Right atrium auricular region (tissue), 2 donors: ENCODE measurements around the gene IBA57. TPM values are rescaled to one million over a fixed set of nuclear protein-coding genes. Genes with fewer than 3 reads are reported as not detected.

ENCODE experiments used
- DNase-seq: peaks from one replicate; pipeline ENCODE4 v3.0.0-alpha.2; 2019; ENCODE audit warnings: low spot score
- H3K27ac ChIP-seq, 2 donors: fragments of 200-600 bp; sonication (generic); 1 replicate in 1 of 2; 2 replicates in 1 of 2; pipeline ENCODE4 v1.5.1; 2016 to 2019
- H3K27me3 ChIP-seq, 2 donors: fragments of 200-600 bp; sonication (generic); one replicate each; pipeline versions ENCODE4 v1.5.1 to v1.6.0; 2017 to 2019
- H3K36me3 ChIP-seq: fragments of 200-600 bp; sonication (generic); one replicate; pipeline ENCODE4 v1.5.1; 2016
- H3K4me1 ChIP-seq, 2 donors: fragments of 200-600 bp; sonication (generic); one replicate each; pipeline versions ENCODE4 v1.5.1 to v1.6.0; 2017 to 2019
- H3K4me3 ChIP-seq, 2 donors: fragments of 200-600 bp; sonication (generic); 1 replicate in 1 of 2; 2 replicates in 1 of 2; pipeline ENCODE4 v1.5.1; 2017 to 2019; ENCODE audit warnings: mild to moderate bottlenecking in 1 of 2, moderate library complexity in 1 of 2
- H3K9me3 ChIP-seq, 2 donors: fragments of 200-600 bp; sonication (generic); one replicate each; pipeline ENCODE4 v1.5.1; 2019
- CTCF ChIP-seq, 2 donors: fragments of 200-600 bp; sonication (generic); IDR thresholded peaks; one replicate each; pipeline ENCODE4 v1.5.1; 2019; ENCODE audit warnings: antibody characterized with exemption in 2 of 2
- total RNA-seq, 2 donors: library from RNA; depleted of rRNA; stranded (reverse); fragments of >200 nt; gene quantifications; one replicate each; pipeline ENCODE4 v1.1.0, GENCODE V29; 2016

The IBA57 gene
- total RNA-seq, 2 donors from 2014 or later: 6.7 to 7.1 TPM

- Histone ChIP-seq H3K4me1 (peaks cover 0 to 58% of the 10 kb centered on the region in 2 donors), H3K36me3 (peaks cover 45% of the 10 kb centered on the region), H3K9me3 (no peaks in the 10 kb centered on the region), H3K4me3 (peak overlapping the region in 1 of 2 donors; percentile 49), H3K27ac (peak overlapping the region; percentile 50 to 85), H3K27me3 (no peaks in the 10 kb centered on the region)
- no peak for TF ChIP-seq CTCF (IDR thresholded peaks at IDR 0.05)
- peak; percentile 53 for DNase-seq
Measured at GRCh38 chr1:228213917-228214808, 48.6 kb downstream of the IBA57 start.

GRCh38 chr1:228214921-228215662 is 49.5 kb downstream of the IBA57 start:
- Histone ChIP-seq H3K4me1 (peaks cover 0 to 61% of the 10 kb centered on the region in 2 donors), H3K27ac (peak overlapping the region; percentile 50 to 85), H3K4me3 (no peak overlapping the region), H3K36me3 (peaks cover 54% of the 10 kb centered on the region), H3K27me3 (no peaks in the 10 kb centered on the region), H3K9me3 (no peaks in the 10 kb centered on the region)
- peak; percentile 50 for DNase-seq
- TF ChIP-seq CTCF (IDR thresholded peaks at IDR 0.05): no peak

GRCh38 chr1:228215663-228216116 is 50.1 kb downstream of the IBA57 start:
- Histone ChIP-seq H3K27ac (peak overlapping the region; percentile 50 to 85), H3K9me3 (no peaks in the 10 kb centered on the region), H3K4me3 (no peak overlapping the region), H3K27me3 (no peaks in the 10 kb centered on the region), H3K36me3 (peaks cover 60% of the 10 kb centered on the region), H3K4me1 (peaks cover 0 to 57% of the 10 kb centered on the region in 2 donors)
- no peak for TF ChIP-seq CTCF (IDR thresholded peaks at IDR 0.05)
- peak; percentile 53 for DNase-seq

GRCh38 chr1:228216371-228217320 is 51.0 kb downstream of the IBA57 start:
- H3K4me1 ChIP-seq: peaks cover 0 to 47% of the 10 kb centered on the region in 2 donors
- H3K27ac ChIP-seq: peak overlapping the region; percentile 50 to 85
- H3K4me3 ChIP-seq: no peak overlapping the region
- peak; percentile 57 for DNase-seq
- peaks cover 60% of the 10 kb centered on the region for H3K36me3 ChIP-seq
- no peaks in the 10 kb centered on the region for H3K9me3 ChIP-seq
- no peak for TF ChIP-seq CTCF (IDR thresholded peaks at IDR 0.05)
- H3K27me3 ChIP-seq: no peaks in the 10 kb centered on the region
